ENCODE measurements around the gene IMPG1.

GRCh38 chr6:76073281-76073680, 819 bp upstream of the IMPG1 start:
- TF ChIP-seq CTCF (conservative IDR thresholded peaks at IDR 0.05; ENCODE audit: low read depth, low read length) (no peak), EZH2 (IDR thresholded peaks at IDR 0.05; ENCODE audit: low read length, unreplicated experiment) (no peak)

Measured in PC-3 (cell line).